Skin of body (tissue), 2 donors: ENCODE results near the gene DCPS. TPM values are rescaled to one million over a fixed set of nuclear protein-coding genes. Genes with fewer than 3 reads are reported as not detected.
"Not testable (repeated sequence)": the region's sequence is repeated elsewhere in the genome, so short reads cannot be mapped to it uniquely, and the experiment has no call there.

Source experiments
- DNase-seq: peaks from one replicate; lab custom pipeline; 2025; lab: John Stamatoyannopoulos, UW
- total RNA-seq: library from RNA; depleted of rRNA; stranded (reverse); fragments of >200 nt; gene quantifications from one replicate; pipeline ENCODE4 v1.2.3, GENCODE V29; 2014

Gene DCPS
- total RNA-seq, 1 donor from 2014 or later = 6.3 TPM

DNA sequence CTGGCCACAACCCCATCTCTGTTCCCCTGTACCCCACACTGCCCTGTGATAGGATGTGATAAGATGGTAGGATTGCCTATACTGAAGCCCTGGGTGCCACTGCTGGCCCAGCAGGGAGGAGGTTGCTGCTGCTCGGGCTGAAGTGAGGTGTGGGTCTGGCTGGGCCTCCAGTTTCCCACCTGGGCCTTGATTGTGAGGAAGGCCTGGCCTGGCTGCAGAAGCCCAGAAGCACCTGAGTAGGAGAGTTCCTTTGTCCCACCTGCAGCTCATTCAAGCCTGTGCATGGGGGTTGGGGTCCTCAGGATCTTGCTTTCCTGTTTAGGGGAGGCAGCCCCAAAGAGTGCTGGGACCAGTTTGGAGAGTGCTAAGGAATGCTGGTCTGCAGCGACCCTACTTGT, 54.9 kb downstream of the DCPS start:
- DNase-seq = no peak

- DNase-seq = peak; percentile 77
Observed at GRCh38 chr11:126359431-126360048, 55.7 kb downstream of the DCPS start.

DNA sequence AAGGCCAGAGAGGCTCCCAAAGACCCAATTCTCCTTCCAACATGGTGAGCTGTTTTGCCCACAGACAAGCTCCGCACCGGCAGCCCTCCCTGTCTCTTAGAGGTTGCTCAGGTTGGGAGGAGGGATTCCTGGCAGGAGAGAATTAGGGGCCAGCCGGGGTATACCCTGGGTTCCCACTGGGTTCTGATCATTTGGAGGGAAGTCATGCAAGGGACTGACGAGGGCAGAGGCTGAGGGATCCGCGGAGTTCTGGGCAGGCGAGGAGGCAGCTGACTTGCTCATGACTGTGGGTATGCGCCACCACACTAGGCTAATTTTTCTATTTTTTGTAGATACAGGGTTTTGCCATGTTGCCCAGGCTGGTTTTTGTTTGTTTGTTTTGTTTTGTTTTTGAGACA, 56.2 kb downstream of the DCPS start:
- DNase-seq = no peak

GRCh38 chr11:126361400-126361799, 57.5 kb downstream of the DCPS start:
- DNase-seq = no peak

GRCh38 chr11:126362879-126363655, 59.2 kb downstream of the DCPS start:
- DNase-seq = no peak

- DNase-seq = peak; percentile 21
Observed at GRCh38 chr11:126363706-126364248, 59.9 kb downstream of the DCPS start.

DNA sequence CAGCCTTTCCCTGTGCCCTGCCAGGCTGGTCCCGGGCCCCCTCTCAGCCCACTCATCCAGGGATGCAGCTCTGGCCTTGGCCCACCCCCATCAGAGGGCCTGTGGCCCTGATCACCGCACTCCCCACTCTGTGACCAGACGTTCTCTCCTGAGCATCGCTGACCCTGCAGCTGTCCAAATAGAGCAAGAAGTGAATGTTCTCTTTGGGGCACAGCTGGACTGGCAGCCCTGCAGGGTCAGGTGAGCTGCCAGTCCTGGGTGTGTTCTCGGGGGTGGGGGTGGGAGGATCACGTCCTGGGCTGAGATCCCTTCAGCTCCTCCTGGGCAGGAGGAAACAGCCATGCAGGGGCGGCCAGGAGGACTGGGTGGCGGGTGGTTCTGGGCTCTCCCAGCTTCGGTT, 60.9 kb downstream of the DCPS start:
- not testable (repeated sequence) for DNase-seq

GRCh38 chr11:126365508-126365907, 61.6 kb downstream of the DCPS start:
- DNase-seq = not testable (repeated sequence)

DNA sequence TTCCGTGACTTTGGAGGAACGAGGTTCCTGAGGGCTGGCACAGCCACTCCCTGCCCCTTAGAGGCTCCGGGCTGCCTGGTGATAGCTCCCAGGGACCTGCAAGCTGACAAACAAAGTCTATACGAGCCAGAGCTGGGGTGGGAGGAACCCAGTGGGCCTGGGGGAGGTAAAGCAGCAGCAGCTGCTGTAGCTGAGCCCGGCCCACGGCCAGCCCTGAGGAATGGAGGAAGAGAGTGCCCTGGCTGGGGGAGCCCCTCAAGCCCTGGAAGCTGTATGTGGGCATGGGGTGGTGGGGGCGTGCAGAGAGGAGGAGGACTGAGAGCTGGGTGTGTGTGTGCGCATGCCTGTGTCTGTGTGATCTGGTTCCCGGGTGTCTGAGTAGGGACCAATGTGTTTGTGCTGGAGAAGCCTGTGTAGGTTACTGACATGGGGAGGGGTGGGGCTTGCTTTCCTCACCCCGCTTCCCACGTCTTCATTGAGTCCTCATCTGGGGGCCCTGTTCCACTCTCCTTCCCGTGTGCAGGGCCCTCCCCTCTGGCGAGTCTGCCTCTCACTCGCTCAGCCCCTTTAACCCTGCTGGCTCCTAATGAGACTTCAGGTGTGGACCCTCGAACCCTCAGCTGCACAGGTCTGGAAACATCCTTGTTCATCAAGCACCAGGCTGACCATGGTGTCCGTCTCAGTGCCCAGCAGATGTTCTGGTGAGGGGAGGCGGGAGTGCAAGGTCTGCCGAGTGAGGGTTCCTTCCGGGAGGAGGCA, 62.4 kb downstream of the DCPS start:
- no peak for DNase-seq

GRCh38 chr11:126366823-126367654, 63.2 kb downstream of the DCPS start:
- DNase-seq = not testable (repeated sequence)

DNA sequence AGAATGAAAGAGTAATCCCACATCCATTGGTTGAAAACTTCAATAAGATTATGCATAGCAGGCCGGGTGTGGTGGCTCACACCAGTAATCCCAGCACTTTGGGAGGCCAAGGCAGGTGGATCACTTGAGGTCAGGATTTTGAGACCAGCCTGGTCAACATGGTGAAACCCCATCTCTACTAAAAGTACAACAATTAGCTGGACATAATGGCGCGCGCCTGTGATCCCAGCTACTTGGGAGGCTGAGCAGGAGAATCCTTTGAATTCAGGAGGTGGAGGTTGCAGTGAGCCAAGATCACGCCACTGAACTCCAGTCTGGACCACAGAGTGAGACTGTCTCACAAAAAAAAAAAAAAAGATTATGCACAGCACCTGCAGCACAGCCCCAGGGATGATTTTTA, 63.9 kb downstream of the DCPS start:
- not testable (repeated sequence) for DNase-seq

DNA sequence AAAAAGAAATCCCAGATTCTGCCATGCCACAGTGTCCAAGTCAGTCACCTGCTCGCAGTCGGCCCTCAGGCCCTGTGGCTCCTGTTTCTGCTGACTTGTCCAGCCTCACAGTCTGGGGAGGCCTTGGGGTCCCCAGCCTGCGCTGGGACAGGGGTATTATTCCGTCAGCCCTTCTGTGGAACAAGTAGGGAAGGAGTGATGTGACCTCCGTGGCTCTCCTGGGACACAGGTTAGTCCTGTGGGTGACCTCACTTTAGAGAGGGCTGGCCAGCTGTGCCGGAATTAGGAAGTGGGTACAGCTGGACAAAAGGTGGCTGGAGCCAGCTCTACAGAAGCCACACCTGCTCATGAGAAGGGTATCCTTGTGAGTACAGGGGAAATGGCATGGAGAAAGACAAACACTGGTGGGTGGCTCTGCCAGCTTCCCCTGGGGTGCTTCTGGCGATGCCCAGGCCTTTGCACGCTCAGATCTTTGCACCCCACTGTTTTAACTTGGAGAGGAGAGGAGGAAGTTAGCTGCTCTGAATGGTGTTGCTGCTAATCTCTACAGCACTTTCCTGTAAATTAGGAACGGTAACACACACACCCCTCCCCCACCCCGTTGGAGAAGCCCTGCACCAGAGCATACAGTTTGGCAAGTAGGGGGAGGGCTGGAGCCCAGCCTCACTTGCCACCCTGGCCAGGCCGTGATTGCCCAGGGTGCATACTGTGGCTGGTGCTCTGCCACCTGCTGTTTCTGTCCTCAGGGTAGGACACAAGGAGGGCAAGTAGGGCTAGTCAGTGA, 64.7 kb downstream of the DCPS start:
- not testable (repeated sequence) for DNase-seq

GRCh38 chr11:126370016-126370415, 66.2 kb downstream of the DCPS start:
- DNase-seq = no peak

DNA sequence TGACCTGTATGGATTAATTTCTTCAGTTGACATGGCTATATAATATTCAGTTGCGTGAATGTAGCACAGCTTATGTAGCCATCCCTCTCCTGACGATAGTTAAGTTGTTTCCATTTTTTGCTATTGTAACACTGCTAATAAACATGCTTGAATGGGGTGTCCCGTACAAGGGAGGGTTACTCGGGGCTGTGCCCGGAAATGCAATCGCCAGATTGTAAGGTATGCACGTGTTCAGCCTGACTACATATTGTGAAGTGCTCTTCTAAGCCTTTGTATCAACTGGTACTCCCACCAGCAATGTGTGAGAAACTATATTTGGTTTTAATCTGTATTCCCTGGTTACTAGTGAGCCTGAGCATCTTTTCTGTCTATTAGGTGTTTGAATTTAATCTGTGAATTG, 67.7 kb downstream of the DCPS start:
- no peak for DNase-seq

DNA sequence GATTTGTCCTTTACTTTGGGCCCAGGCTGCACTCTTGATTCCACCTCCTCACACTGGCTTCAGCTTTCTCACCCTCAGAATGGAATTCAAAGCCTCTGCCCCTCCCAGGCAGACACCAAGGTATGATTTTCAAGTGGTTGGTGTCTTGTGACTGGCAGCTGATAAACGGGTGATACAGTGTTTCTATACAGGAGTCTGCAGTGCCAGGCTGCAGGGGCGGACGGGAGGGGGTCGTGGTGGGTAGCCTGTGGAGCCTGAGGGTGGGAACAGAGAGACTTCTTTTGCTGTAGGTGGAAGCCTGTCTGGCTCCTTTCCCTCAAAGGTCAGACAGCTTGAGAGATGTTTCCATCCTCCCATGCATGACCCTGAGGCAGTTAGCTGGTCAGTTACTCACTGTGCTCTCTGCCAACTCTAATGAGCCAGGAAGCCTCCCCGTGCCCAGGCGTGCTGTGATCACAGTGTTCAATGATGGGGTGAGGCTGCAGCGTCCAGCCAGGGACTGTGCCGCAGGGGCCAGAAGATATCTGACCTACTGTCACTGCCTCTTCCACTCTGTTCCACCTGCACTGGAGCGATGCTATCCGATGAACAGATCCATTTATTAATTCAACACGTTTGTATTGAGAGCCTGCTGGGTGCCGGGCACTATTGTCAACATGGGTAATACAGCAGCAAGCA, 69.7 kb downstream of the DCPS start:
- DNase-seq = not testable (repeated sequence)

- DNase-seq = not testable (repeated sequence)
Observed at GRCh38 chr11:126374562-126375300, 70.9 kb downstream of the DCPS start.

- DNase-seq = no peak
Observed at GRCh38 chr11:126375726-126376125, 71.9 kb downstream of the DCPS start.

DNA sequence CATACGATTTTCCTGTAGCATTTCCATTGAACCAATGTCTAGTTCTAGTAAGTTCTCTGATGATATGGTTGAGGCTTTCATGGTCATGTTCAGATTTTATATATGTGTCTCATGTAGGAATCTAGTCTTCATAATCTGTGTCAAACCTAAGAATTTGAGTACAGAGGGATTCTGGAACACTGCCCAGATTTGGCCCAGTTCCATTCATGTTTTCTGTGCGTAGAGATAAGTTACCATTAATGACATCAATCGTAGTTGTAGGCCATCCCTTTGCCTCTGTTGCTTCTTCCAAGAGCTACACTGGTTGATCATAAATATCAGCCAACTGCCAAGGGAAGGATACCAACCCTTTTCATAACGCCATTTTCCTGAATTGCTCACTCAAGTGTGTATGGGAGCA, 74.9 kb downstream of the DCPS start:
- peak; percentile 27 for DNase-seq

DNA sequence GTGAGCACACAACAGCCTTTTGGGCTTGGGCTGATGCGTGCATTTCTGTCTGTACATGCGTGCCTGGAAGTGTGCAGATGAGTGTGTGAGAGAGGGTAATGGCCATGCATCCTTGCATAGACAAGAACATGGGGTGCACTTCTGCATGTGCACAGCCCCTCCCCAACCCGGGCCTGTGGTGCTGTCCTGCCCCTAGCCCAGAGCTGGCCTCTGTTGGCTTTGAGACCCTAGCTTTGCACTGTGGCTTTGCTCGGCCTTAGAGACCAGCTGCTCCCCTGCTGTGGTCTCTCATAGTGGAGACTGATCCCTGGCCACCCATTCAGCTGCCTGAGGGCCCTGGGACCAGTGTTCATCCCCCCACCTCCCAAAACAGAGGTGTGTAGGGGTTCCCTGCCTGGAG, 77.0 kb downstream of the DCPS start:
- no peak for DNase-seq
